K562 (cell line): ENCODE data around the gene OR52I1. TPM values are rescaled to one million over a fixed set of nuclear protein-coding genes. Genes with fewer than 3 reads are reported as not detected.

ENCODE experiments used
- ARID2 ChIP-seq: fragments of 450-650 bp; IDR thresholded peaks from 2 replicates; pipeline ENCODE4 v1.6.1; 2017; ENCODE audit warnings: antibody characterized with exemption, mild to moderate bottlenecking
- CC2D1A ChIP-seq: fragments of 450-650 bp; IDR thresholded peaks from 2 replicates; pipeline ENCODE4 v1.6.1; 2017; ENCODE audit warnings: mild to moderate bottlenecking
- E2F8 ChIP-seq: fragments of 450-650 bp; IDR thresholded peaks from 2 replicates; pipeline ENCODE4 v1.7.1; 2018; ENCODE audit warnings: mild to moderate bottlenecking, low read depth; ENCODE audit not compliant: partially characterized antibody
- FOXM1 ChIP-seq, 2 experiments: fragments of 450-650 bp in 1 of 2; sonication (generic) in 1 of 2; formaldehyde crosslinking in 1 of 2; IDR thresholded peaks; 2 replicates each; pipeline versions ENCODE4 v1.6.1 to v1.9.0; 2017 to 2022; ENCODE audit warnings: low read depth in 2 of 2, mild to moderate bottlenecking in 2 of 2, missing genetic modification reagents in 1 of 2, moderate library complexity in 1 of 2
- HOXB6 ChIP-seq: fragments of 250-450 bp; sonication (Bioruptor Pico); IDR thresholded peaks from 2 replicates; pipeline ENCODE4 v1.5.1; 2022; ENCODE audit warnings: mild to moderate bottlenecking, borderline replicate concordance
- MCM3 ChIP-seq: fragments of 450-650 bp; IDR thresholded peaks from 2 replicates; pipeline ENCODE4 v1.6.1; 2016
- MYC ChIP-seq, 2 experiments: fragments of 250-450 bp in 1 of 2; sonication (Bioruptor Pico) in 1 of 2; IDR thresholded peaks; 2 replicates each; pipeline versions ENCODE4 v1.5.1 to v1.6.1; 2012 to 2021; ENCODE audit warnings: low read depth in 2 of 2, borderline replicate concordance in 1 of 2, improper control_type of control experiment in 1 of 2, low read length in 1 of 2, mild to moderate bottlenecking in 1 of 2, moderate library complexity in 1 of 2
- NFE2 ChIP-seq: IDR thresholded peaks from 2 replicates; pipeline ENCODE4 v1.6.1; 2014; ENCODE audit warnings: antibody characterized with exemption, low read depth
- TSHZ1 ChIP-seq: fragments of 250-450 bp; sonication (Bioruptor Pico); IDR thresholded peaks from 2 replicates; pipeline ENCODE4 v1.4.0; 2020; ENCODE audit warnings: mild to moderate bottlenecking, moderate library complexity
- ZBTB33 ChIP-seq: sonication (generic); formaldehyde crosslinking; IDR thresholded peaks from 2 replicates; pipeline ENCODE4 v1.8.1; 2023; ENCODE audit warnings: mild to moderate bottlenecking, missing genetic modification reagents
- ZFP91 ChIP-seq: sonication (generic); formaldehyde crosslinking; IDR thresholded peaks from 2 replicates; pipeline ENCODE4 v1.8.0; 2022; ENCODE audit warnings: mild to moderate bottlenecking, missing genetic modification reagents
- ZNF280A ChIP-seq: fragments of 450-650 bp; IDR thresholded peaks from 2 replicates; pipeline ENCODE4 v1.6.1; 2018; ENCODE audit warnings: mild to moderate bottlenecking, low read depth; ENCODE audit not compliant: partially characterized antibody
- ZNF561 ChIP-seq: fragments of 450-650 bp; formaldehyde crosslinking; conservative IDR thresholded peaks from 2 replicates; pipeline ENCODE4 v1.4.0; 2020; ENCODE audit warnings: mild to moderate bottlenecking, moderate library complexity
- polyA plus RNA-seq, 8 experiments: library from polyadenylated mRNA; depleted of rRNA in 4 of 8; stranded (reverse) in 5 of 8; unstranded in 3 of 8; fragments of >200 nt; fragmentation: Nextera tagmentation in 2 of 8; fragmentation: Illumina TruSeq in 1 of 8; extraction: Ambion mirVana in 2 of 8; extraction: Trizol in 1 of 8; gene quantifications; 2 replicates each; pipeline versions ENCODE4 v1.2.1 to v1.2.3, GENCODE V29; 2011 to 2014; ENCODE audit warnings: inconsistent platforms in 1 of 8, missing spikeins in 1 of 8
- total RNA-seq, 7 experiments: library from RNA; depleted of rRNA in 6 of 7; stranded (reverse); fragments of >200 nt in 6 of 7; fragmentation: Illumina TruSeq in 2 of 7; extraction: Trizol in 2 of 7; gene quantifications; 2 replicates each; pipeline versions ENCODE4 v1.2.1 to v1.2.3, GENCODE V29; 2011 to 2021; ENCODE audit warnings: low replicate concordance in 1 of 7

The OR52I1 gene
- total and polyA plus RNA-seq, 9 of the 15 experiments (the other 6 are each of a cell fraction or from before 2014, with no cell fraction given): not detected

- TF ChIP-seq ZBTB33 (CRISPR knock-in tag): no peak
- TF ChIP-seq ARID2: peak; percentile 83
- no peak for TF ChIP-seq NFE2
- TF ChIP-seq MCM3: no peak
- TF ChIP-seq TSHZ1: no peak
- TF ChIP-seq ZNF561 (CRISPR knock-in tag): no peak
- no peak for TF ChIP-seq FOXM1 (IDR thresholded peaks at IDR 0.05; ENCODE audit: low read depth)
- no peak for TF ChIP-seq FOXM1 (CRISPR knock-in tag; IDR thresholded peaks at IDR 0.05; ENCODE audit: low read depth)
- no peak for TF ChIP-seq HOXB6 (CRISPR knock-in tag)
- no peak for TF ChIP-seq ZNF280A
- no peak for TF ChIP-seq ZFP91 (CRISPR knock-in tag)
- TF ChIP-seq CC2D1A: peak; percentile 59; the same call in 1 of the 2 replicates
- peak; percentile 72; the same call in 1 of the 2 replicates for TF ChIP-seq MYC (IDR thresholded peaks at IDR 0.05; ENCODE audit: low read depth, low read length)
- no peak for TF ChIP-seq MYC (CRISPR knock-in tag; IDR thresholded peaks at IDR 0.05; ENCODE audit: borderline replicate concordance, low read depth)
- TF ChIP-seq E2F8: no peak
Measured at GRCh38 chr11:4636962-4637661, 43.3 kb downstream of the OR52I1 start, which contains the start of gene OR51D1 (continued).
